BJ (cell line): ENCODE measurements around the gene TMOD2. TPM values are rescaled to one million over a fixed set of nuclear protein-coding genes. Genes with fewer than 3 reads are reported as not detected.

Experiments used
- CTCF ChIA-PET: fragments of 350-600 bp; formaldehyde crosslinking; extraction: SDS; loops from one replicate; lab custom pipeline; 2021; ENCODE audit warnings: antibody characterized with exemption, inconsistent platforms; lab: Yijun Ruan, JAX
- POLR2A ChIA-PET: fragments of 300-600 bp; sonication (Branson Sonifier 250); formaldehyde crosslinking; extraction: SDS; loops from one replicate; lab custom pipeline; 2021; ENCODE audit warnings: antibody characterized with exemption; lab: Charles Lee
- DNase-seq: peaks from one replicate; pipeline ENCODE4 v3.0.0-alpha.2; 2011; ENCODE audit warnings: low read depth
- H3K27me3 ChIP-seq: 2 replicates; pipeline ENCODE4 v1.6.0; 2011; ENCODE audit warnings: low read length; ENCODE audit not compliant: control insufficient read depth, insufficient read depth
- H3K36me3 ChIP-seq: 2 replicates; pipeline ENCODE4 v1.5.1; 2011; ENCODE audit warnings: low read length; ENCODE audit not compliant: control insufficient read depth, insufficient read depth
- H3K4me3 ChIP-seq: 2 replicates; pipeline ENCODE4 v1.5.1; 2011; ENCODE audit warnings: low read depth, mild to moderate bottlenecking, control low read depth, low read length
- polyA minus RNA-seq: library from RNA; depleted of rRNA, polyadenylated mRNA; stranded (reverse); fragments of >200 nt; gene quantifications from 2 replicates; pipeline ENCODE4 v1.2.3, GENCODE V29; 2011; rRNA and poly(A)+ RNA removed
- polyA plus RNA-seq: library from polyadenylated mRNA; depleted of rRNA; stranded (reverse); fragments of >200 nt; gene quantifications from 2 replicates; pipeline ENCODE4 v1.2.3, GENCODE V29; 2011; rRNA removed
- TF ChIP-seq, protein P1 (sequence below): IDR thresholded peaks from 2 replicates; pipeline ENCODE4 v1.5.1; 2011; ENCODE audit warnings: low read depth, mild to moderate bottlenecking, control low read depth, inconsistent platforms, low read length, moderate library complexity; ENCODE audit not compliant: insufficient read depth

Gene TMOD2
- polyA plus RNA-seq (1.1 and 2.2 TPM in 2 replicates), polyA minus RNA-seq (0.81 and 1.5 TPM in 2 replicates)

GRCh38 chr15:51750792-51751696 is at the start of gene TMOD2:
TMOD2 (plus strand) TSS chr15:51751597; CDS start chr15:51766442, 14,845 bp downstream.
- CTCF ChIA-PET, result interaction anchor here (1.0 to 1.1 kb wide), 2 partner anchors 18 to 26 kb away, joined by 3 read pairs; no protein-coding TSS in a partner anchor
- Histone ChIP-seq H3K27me3 (peaks cover 12% of the 10 kb centered on the region), H3K36me3 (no peaks in the 10 kb centered on the region), H3K4me3 (peak within 1 kb of the TSS; percentile 51)
- no peak for DNase-seq
- POLR2A ChIA-PET, result no interaction called here
- TF ChIP-seq, protein P1, sequence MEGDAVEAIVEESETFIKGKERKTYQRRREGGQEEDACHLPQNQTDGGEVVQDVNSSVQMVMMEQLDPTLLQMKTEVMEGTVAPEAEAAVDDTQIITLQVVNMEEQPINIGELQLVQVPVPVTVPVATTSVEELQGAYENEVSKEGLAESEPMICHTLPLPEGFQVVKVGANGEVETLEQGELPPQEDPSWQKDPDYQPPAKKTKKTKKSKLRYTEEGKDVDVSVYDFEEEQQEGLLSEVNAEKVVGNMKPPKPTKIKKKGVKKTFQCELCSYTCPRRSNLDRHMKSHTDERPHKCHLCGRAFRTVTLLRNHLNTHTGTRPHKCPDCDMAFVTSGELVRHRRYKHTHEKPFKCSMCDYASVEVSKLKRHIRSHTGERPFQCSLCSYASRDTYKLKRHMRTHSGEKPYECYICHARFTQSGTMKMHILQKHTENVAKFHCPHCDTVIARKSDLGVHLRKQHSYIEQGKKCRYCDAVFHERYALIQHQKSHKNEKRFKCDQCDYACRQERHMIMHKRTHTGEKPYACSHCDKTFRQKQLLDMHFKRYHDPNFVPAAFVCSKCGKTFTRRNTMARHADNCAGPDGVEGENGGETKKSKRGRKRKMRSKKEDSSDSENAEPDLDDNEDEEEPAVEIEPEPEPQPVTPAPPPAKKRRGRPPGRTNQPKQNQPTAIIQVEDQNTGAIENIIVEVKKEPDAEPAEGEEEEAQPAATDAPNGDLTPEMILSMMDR, result no peak

DNA sequence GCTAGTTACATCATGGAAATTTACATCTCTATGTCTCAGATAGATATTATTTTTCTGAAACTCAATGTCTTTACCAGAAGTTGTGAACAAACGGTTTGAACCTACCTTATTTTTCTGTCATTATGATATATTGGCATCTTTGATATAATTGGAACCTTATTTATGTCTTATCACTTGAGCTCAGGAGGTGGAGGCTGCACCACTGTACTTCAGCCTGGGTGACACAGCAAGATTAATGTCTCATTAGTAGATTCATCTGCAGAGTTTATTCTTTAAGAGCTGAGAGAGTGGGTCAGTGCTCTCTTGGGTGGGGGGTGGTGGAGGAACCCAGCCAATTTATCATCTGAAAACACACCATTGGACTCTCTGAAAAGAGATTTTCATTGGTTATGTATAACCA is 48.7 kb upstream of the TMOD2 start:
- no peaks in the 10 kb centered on the region for H3K36me3 ChIP-seq
- TF ChIP-seq, protein P1, result no peak
- CTCF ChIA-PET, result interaction anchor here (0.9 to 1.3 kb wide), 3 partner anchors 8 to 24 kb away, joined by 3 to 5 read pairs (median 3); no protein-coding TSS in a partner anchor
- POLR2A ChIA-PET, result no interaction called here
- no peak for DNase-seq
- no peak overlapping the region for H3K4me3 ChIP-seq
- H3K27me3 ChIP-seq, result peaks cover 13% of the 10 kb centered on the region

GRCh38 chr15:51706291-51706690 is 45.1 kb upstream of the TMOD2 start:
- Histone ChIP-seq H3K27me3 (peaks cover 7% of the 10 kb centered on the region), H3K36me3 (no peaks in the 10 kb centered on the region), H3K4me3 (no peak overlapping the region)
- ChIA-PET CTCF (interaction anchor here (1.4 to 1.8 kb wide), 2 partner anchors 56 to 70 kb away, joined by 5 to 8 read pairs; no protein-coding TSS in a partner anchor), POLR2A (no interaction called here)
- no peak for DNase-seq
- TF ChIP-seq, protein P1, result no peak

DNA sequence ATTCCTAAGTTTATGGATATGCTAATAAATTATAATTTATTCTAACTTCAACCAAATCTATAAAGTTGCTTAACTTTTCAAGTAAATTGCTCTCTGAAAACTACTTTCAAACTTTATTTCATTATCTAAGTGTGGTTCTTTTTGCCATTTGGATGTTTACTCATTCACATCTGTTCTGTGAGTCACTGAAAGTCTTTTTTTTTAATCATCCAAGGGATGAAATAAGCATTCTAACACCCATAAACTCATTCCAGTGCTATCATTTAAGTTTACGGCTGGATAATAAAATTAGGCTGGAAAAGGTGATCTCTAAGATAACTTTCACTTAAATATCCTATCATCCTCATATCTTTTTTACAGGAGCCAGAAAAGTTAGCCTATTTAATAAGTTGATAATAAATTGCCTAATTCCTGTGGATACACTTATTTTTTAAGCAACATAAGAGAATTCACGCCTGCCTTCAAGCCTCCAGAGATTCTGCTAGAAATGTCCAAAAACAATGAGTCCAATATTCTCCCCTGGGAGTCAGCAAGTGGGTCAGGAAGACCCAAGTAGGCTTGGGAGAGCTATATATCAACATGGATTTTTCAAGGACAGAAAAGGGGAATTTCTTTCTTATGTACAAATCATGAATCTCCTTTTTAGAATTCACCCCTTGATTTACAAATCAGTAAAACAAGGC is 44.3 kb upstream of the TMOD2 start:
- CTCF ChIA-PET, result interaction anchor here (1.4 to 1.8 kb wide), 2 partner anchors 57 to 70 kb away, joined by 5 to 8 read pairs; no protein-coding TSS in a partner anchor
- H3K36me3 ChIP-seq, result no peaks in the 10 kb centered on the region
- H3K4me3 ChIP-seq, result no peak overlapping the region
- peaks cover 5% of the 10 kb centered on the region for H3K27me3 ChIP-seq
- POLR2A ChIA-PET, result no interaction called here
- no peak for DNase-seq
- TF ChIP-seq, protein P1, result no peak

DNA sequence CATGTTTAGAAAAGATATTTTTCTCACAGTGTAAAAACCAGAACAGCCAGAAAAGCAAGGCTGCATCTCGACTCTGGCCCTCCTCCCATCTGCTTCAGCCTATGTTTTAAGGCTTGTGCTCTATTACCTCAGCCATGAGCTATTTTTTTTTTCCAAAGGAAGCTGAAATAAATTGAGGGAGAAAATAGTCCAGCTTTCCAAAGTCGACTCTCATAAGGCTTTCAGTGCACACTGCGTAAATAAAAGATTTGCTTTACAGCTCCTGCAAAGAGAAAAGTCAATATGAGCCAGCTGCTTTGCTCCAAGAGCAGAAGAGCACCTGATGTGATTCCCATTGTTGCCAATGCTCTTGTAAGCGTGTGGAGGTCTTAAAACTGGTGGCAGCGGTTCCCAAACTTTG is 43.4 kb upstream of the TMOD2 start:
- POLR2A ChIA-PET, result no interaction called here
- no peak for DNase-seq
- CTCF ChIA-PET, result no interaction called here

More for the DNA sequence above, 43.4 kb upstream of the TMOD2 start:
- no peak overlapping the region for H3K4me3 ChIP-seq
- H3K27me3 ChIP-seq, result peaks cover 5% of the 10 kb centered on the region
- TF ChIP-seq, protein P1, result no peak
- no peaks in the 10 kb centered on the region for H3K36me3 ChIP-seq
